ENCODE results near the gene LSR. TPM values are rescaled to one million over a fixed set of nuclear protein-coding genes. Genes with fewer than 3 reads are reported as not detected.
A peak's percentile ranks its signal among the peaks of the same experiment; 100 is the strongest.

Gene LSR
- total and polyA plus RNA-seq, 12 donors = 3.2 to 10.4 (median 5.2) TPM

GRCh38 chr19:35212241-35212640 lies 36.6 kb upstream of the LSR start:
- TF ChIP-seq CTCF (IDR thresholded peaks at IDR 0.05) = no peak
- WGBS, 2 donors = 66 to 72% methylated on average over 7 of the region's 7 CpGs
- intact Hi-C loops (cut with DNase I) = loop anchor here in 1 of 10 donors (5.0 kb wide), 1 partner anchor 55 kb away; no protein-coding TSS in a partner anchor

GRCh38 chr19:35213663-35214632 lies 34.9 kb upstream of the LSR start:
- H3K4me3 ChIP-seq = peak overlapping the region in 2 of 10 donors; percentile 3 to 14
- no peaks in the 10 kb centered on the region for H3K27me3 ChIP-seq
- peak; percentile 82 to 92 (median 87) for ATAC-seq
- peak overlapping the region; percentile 21 to 87 (median 70) for H3K27ac ChIP-seq
- DNase-seq = peak in 1 of 2 donors; percentile 93
- intact Hi-C loops (cut with DNase I) = loop anchor here in 1 of 10 donors (5.0 kb wide), 1 partner anchor 57 kb away; no protein-coding TSS in a partner anchor
- H3K36me3 ChIP-seq = no peaks in the 10 kb centered on the region
- TF ChIP-seq CTCF (IDR thresholded peaks at IDR 0.05) = no peak
- peaks cover 0 to 19% (median under 1%) of the 10 kb centered on the region in 11 donors for H3K9me3 ChIP-seq
- WGBS, 2 donors = 13 to 14% methylated on average over 21 of the region's 21 CpGs
- peaks cover 10 to 63% (median 37%) of the 10 kb centered on the region in 9 donors for H3K4me1 ChIP-seq

More at GRCh38 chr19:35212241-35212640, 36.6 kb upstream of the LSR start:
- Histone ChIP-seq H3K36me3 (no peaks in the 10 kb centered on the region), H3K4me1 (peaks cover 10 to 58% (median 37%) of the 10 kb centered on the region in 9 donors), H3K27me3 (no peaks in the 10 kb centered on the region), H3K4me3 (no peak overlapping the region), H3K9me3 (peaks cover 0 to 9% (median 0%) of the 10 kb centered on the region in 11 donors), H3K27ac (peak overlapping the region in 7 of 10 donors; percentile 1 to 87 (median 68))
- DNase-seq (no peak), ATAC-seq (no peak)

GRCh38 chr19:35214766-35215422 lies 33.9 kb upstream of the LSR start:
- ATAC-seq (no peak), DNase-seq (no peak)
- H3K4me3 ChIP-seq = no peak overlapping the region
- peak overlapping the region in 6 of 10 donors; percentile 66 to 87 (median 78) for H3K27ac ChIP-seq
- H3K9me3 ChIP-seq = peaks cover 0 to 25% (median 6%) of the 10 kb centered on the region in 11 donors
- TF ChIP-seq CTCF (IDR thresholded peaks at IDR 0.05) = no peak
- intact Hi-C loops (cut with DNase I) = loop anchor here in 1 of 10 donors (5.0 kb wide), 1 partner anchor 58 kb away; no protein-coding TSS in a partner anchor
- H3K36me3 ChIP-seq = no peaks in the 10 kb centered on the region
- H3K4me1 ChIP-seq = peaks cover 10 to 63% (median 37%) of the 10 kb centered on the region in 9 donors
- 76 to 80% methylated on average over 7 of the region's 7 CpGs for WGBS, 2 donors
- H3K27me3 ChIP-seq = no peaks in the 10 kb centered on the region

All from heart right ventricle (tissue), 16 donors.